Retinal pigment epithelial cell (primary cell): ENCODE measurements around the gene HERC2.

Experiments
- DNase-seq: peaks from one replicate; pipeline ENCODE4 v3.0.0-alpha.2; 2010; ENCODE audit warnings: low read depth
- H3K4me3 ChIP-seq: 2 replicates; pipeline ENCODE4 v1.5.1; 2011; ENCODE audit warnings: mild to moderate bottlenecking, low read length, control low read depth, moderate library complexity
- CTCF ChIP-seq: conservative IDR thresholded peaks from 2 replicates; pipeline ENCODE4 v1.5.1; 2011; ENCODE audit warnings: low read depth, low read length, control low read depth, inconsistent platforms

HERC2 gene

GRCh38 chr15:28132524-28133275 is 189.3 kb downstream of the HERC2 start:
- no peak for TF ChIP-seq CTCF
- no peak overlapping the region for H3K4me3 ChIP-seq
- DNase-seq = no peak

GRCh38 chr15:28131946-28132345 is 190.0 kb downstream of the HERC2 start:
- DNase-seq = no peak
- no peak for TF ChIP-seq CTCF
- H3K4me3 ChIP-seq = no peak overlapping the region

- no peak for TF ChIP-seq CTCF
- no peak overlapping the region for H3K4me3 ChIP-seq
- no peak for DNase-seq
These were observed 190.6 kb downstream of the HERC2 start for GRCh38 chr15:28131400-28131799.

- TF ChIP-seq CTCF = no peak
These were observed 191.3 kb downstream of the HERC2 start for GRCh38 chr15:28130651-28131050.

GRCh38 chr15:28129231-28129848 is 192.6 kb downstream of the HERC2 start:
- no peak for TF ChIP-seq CTCF
- no peak overlapping the region for H3K4me3 ChIP-seq

More at GRCh38 chr15:28130651-28131050, 191.3 kb downstream of the HERC2 start:
- H3K4me3 ChIP-seq = no peak overlapping the region
- DNase-seq = no peak

GRCh38 chr15:28128031-28128430 is 193.9 kb downstream of the HERC2 start:
- no peak for DNase-seq
- no peak overlapping the region for H3K4me3 ChIP-seq
- no peak for TF ChIP-seq CTCF

More at GRCh38 chr15:28129231-28129848, 192.6 kb downstream of the HERC2 start:
- no peak for DNase-seq

GRCh38 chr15:28127036-28127435 is 194.9 kb downstream of the HERC2 start:
- H3K4me3 ChIP-seq = no peak overlapping the region
- TF ChIP-seq CTCF = no peak
- DNase-seq = no peak
